Left kidney (tissue), 2 donors: ENCODE data around the gene GINS1. TPM values are rescaled to one million over a fixed set of nuclear protein-coding genes. Genes with fewer than 3 reads are reported as not detected.
A peak's percentile ranks its signal among the peaks of the same experiment; 100 is the strongest.
"Not testable (repeated sequence)": the region's sequence is repeated elsewhere in the genome, so short reads cannot be mapped to it uniquely, and the experiment has no call there.

Experiments used
- DNase-seq: peaks from one replicate; pipeline ENCODE4 v3.0.0-alpha.2; 2013
- polyA plus RNA-seq: library from polyadenylated mRNA; unstranded; fragments of 120-200 nt; gene quantifications from one replicate; pipeline ENCODE4 v1.2.1, GENCODE V29; 2013; ENCODE audit not compliant: insufficient read length

Gene GINS1
- polyA plus RNA-seq, 1 donor = 30.6 TPM

DNA sequence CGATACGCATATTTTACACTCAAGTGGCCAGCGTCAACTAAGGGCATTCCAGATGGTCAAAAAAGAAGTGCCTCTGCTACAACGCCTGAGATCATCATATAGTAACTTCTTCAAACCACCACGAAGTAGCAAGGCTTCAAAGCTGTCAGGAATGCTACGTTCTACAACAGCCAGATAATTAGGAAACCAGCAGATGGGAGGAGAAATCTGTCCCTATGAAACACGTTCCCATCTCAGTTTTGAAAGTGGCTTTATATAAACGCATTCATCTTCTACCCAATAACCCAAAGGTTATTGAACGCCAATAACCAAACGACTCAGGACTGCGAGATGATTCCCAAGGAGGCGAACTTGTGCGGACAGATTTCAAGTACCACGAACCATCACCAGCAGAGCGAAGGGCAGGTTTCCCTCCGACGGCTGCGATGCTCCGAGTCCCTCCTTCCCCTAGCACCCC, 18.0 kb upstream of the GINS1 start:
- no peak for DNase-seq

- DNase-seq = peak; percentile 38
Observed at GRCh38 chr20:25389858-25390537, 17.5 kb upstream of the GINS1 start.

- peak; percentile 95 for DNase-seq
Observed at GRCh38 chr20:25390538-25391528, 16.6 kb upstream of the GINS1 start, which contains the start of gene ABHD12. Gene ABHD12 (minus strand): TSS chr20:25390835. CDS start chr20:25390703, 132 bp downstream.

GRCh38 chr20:25394276-25394675, 13.2 kb upstream of the GINS1 start:
- DNase-seq = no peak

- no peak for DNase-seq
Observed at GRCh38 chr20:25394996-25395395, 12.5 kb upstream of the GINS1 start.

- no peak for DNase-seq
Observed at GRCh38 chr20:25397096-25397495, 10.4 kb upstream of the GINS1 start.

- no peak for DNase-seq
Observed at GRCh38 chr20:25397821-25398220, 9.7 kb upstream of the GINS1 start.

DNA sequence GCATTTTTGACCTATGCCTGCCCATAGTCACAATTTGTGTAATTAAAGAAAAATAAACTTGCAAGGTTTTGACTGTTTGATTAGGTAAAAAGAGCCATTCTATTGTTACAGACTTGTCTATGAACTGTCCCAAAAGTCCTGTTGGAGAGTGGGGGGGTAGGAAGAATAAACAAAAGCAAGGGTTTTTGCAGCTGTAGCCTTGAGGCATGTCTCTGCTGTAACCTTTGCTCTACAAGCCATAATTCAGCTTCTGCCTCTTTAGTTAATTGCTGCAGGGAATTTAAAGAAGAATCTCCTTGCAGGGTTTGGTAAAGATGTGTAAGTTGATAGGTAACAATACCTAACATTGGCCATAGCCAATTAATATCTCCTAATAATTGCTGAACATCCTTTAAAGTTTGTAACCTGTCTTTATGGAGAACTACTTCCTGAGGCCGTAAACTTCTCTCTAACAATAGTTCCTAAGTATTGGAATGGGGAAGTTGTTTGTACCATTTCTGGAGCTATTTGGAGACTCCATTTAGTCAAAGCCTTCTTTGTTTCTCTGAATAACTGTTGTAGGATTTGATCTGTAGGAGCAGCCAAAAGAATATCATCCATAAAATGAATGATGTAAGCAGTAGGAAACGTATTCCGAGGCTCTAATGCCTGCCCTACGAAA, 9.0 kb upstream of the GINS1 start:
- DNase-seq = no peak

- DNase-seq = peak; percentile 64
Observed at GRCh38 chr20:25399037-25399430, 8.4 kb upstream of the GINS1 start.

DNA sequence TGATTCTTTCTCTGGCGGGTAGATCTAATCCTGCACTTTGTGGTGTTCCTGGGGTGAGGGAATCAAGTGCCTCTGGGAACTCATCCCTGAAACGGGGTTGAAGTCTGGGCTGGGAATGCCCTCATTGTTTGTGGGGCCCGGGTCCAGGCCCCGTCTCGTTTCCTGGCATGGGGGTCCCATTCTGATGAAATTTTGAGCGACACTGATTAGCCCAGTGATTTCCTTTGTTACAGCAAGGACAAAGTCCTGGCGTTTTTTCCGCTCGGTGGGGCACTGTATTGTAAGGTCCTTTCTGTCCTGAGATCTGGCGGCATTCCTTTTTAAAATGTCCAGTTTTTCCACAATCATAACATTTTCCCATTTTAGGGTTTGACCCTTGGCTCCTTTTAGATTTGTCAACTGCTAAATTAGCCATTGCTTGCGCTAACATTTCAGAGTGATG, 7.2 kb upstream of the GINS1 start:
- not testable (repeated sequence) for DNase-seq

DNA sequence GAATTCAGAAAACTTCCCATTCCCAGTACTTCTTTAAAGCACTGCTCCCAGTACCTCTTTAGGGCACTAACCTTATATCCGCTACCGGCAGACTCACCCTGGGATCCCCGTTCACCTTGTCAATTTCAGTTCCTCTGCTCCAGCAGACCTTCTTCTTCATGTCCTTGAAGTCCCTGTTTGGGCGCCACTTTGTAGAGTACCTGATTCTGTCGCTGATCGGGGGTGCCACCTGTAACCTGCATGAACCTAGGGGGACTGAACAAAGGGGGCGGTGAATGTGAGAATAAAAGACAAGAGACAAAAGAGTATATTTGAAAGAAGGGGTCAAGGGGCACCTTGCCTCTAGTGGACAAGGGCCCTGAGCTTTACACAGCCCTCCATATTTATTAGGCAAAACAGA, 4.9 kb upstream of the GINS1 start:
- DNase-seq = no peak

- no peak for DNase-seq
Observed at GRCh38 chr20:25408170-25408547, 686 bp downstream of the GINS1 start.

DNA sequence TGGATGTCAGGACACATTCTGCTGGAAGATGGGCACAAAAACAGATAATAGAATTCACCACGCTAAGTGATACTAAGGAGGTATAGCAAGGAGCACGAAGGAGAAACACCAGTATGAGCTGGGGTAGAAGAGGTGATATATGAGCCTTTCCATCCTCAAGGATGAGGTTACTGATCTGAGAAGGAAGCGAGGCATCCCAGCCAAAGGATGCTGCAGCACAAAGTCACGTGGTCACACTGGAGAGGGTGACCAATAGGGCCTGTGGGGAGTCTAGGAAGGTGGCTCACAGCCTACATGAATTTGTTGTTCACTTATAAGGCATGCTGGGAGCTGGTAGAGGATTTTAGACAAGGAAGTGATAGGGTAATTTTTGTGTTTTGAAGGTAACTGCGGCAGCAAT, 1.4 kb downstream of the GINS1 start:
- no peak for DNase-seq

- DNase-seq = no peak
Observed at GRCh38 chr20:25418776-25419175, 11.3 kb downstream of the GINS1 start.

DNA sequence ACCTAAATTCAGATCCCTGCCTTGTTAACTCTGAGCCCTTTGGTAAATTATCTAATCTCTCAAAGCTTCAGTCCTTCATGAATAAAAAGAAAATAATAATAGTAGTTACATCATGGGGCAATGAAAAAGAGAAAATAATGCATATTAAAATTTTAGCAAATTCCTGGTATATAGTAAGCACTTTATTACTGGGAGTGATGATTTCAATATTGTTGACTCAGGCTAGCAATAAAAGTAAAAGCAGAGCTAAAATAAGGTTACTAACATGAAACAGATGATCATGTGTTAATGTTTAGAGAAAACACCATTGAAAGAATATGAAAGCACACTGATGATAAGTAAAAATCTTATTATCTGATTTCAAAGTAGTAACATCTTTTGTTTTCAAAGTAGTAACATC, 13.6 kb downstream of the GINS1 start:
- no peak for DNase-seq

DNA sequence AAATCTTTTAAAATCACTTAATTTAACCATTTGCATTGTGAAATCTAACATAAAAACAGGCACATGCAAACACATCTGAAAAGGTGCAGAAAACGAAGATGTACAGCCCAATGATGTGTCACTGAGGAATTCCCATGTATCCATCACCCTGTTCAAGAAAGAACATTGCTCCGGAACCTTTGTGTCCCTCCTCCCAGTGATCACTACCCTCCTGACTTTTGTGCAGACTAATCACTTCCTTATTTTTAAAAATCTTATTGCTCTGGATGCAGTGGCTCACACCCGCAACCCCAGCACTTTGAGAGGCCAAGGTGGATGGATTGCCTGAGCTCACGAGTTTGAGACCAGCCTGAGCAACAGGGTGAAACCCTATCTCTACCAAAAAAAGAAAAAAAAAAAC, 14.6 kb downstream of the GINS1 start:
- DNase-seq = no peak

DNA sequence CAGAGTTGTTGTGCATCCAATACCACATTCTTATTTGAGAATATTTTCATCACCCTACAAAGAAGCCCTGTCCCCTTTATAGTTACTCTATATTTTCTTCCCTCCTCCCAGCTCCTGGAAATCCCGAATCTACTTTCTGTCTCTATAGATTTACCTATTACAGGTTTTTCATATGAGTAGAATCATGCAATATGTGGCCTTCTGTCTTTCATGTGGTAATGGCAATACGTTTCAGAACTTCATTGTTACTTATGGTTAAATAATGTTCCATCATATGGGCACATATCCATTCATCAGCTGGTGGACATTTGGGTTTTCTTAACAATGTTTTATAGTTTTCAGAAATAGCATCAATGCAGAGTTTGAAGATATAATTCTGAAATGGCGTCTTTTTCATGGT, 17.1 kb downstream of the GINS1 start:
- DNase-seq = no peak

DNA sequence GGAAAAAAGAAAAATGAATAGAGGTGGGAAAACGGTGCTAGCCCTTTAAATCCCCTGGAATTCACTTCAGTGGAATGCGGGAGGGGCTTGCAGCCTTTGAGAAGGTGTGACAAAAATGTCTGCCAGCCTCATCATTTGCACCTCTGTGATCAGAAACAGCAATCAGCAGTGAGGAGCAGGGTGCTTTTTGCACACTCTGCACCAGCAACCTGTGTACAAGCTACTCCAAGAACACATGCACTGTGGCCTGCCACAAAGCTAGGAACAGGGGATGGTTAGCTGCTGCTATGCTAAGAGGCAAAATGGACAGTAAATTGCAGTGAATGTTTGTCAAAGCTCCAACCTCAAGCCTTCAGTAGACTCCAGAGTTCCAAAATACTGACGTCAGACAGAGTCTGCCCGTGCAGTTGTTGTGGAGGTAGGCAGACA, 29.7 kb downstream of the GINS1 start:
- DNase-seq = peak; percentile 4

DNA sequence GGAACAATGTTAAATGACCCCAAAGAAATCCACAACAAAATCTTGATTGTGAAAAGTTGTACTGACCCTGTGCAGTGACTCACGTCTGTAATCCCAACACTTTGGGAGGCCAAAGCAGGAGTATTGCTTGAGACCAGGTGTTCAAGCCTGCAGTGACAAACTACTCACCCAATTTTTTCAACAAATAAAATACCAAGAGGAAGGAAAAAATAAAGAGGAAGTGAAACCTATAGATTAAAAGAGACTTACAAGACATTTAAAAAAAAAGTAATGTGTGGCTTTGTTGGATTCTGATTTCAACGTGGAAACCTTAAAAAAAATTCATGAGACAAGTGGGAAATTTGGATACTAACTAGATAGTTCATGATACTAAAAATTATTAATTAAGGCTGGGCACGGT, 31.9 kb downstream of the GINS1 start:
- no peak for DNase-seq

GRCh38 chr20:25444556-25444955, 37.1 kb downstream of the GINS1 start:
- no peak for DNase-seq

DNA sequence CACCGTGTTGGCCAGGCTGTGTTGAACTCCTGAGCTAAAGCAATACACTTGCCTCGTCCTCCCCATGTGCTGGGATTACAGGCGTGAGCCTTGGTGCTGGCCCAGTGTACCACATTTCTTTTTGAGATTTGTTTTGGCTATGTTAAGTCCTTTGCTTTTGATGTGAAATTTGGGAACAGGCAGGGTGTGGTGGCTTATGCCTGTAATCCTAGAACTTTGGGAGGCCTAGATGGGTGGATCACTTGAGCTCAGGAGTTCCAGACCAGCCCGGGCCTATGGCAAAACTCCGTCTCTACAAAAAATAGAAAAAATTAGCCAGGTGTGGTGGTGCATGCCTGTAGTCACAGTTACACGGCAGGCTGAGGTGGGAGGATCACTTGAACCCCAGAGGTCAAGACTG, 40.2 kb downstream of the GINS1 start:
- no peak for DNase-seq

- DNase-seq = no peak
Observed at GRCh38 chr20:25452333-25452732, 44.9 kb downstream of the GINS1 start.
